ENCODE results near the gene PCSK6. TPM values are rescaled to one million over a fixed set of nuclear protein-coding genes. Genes with fewer than 3 reads are reported as not detected.
A peak's percentile ranks its signal among the peaks of the same experiment; 100 is the strongest.

The PCSK6 gene
- total and polyA plus RNA-seq, 9 donors, result 3.8 to 26.0 (median 13.0) TPM

DNA sequence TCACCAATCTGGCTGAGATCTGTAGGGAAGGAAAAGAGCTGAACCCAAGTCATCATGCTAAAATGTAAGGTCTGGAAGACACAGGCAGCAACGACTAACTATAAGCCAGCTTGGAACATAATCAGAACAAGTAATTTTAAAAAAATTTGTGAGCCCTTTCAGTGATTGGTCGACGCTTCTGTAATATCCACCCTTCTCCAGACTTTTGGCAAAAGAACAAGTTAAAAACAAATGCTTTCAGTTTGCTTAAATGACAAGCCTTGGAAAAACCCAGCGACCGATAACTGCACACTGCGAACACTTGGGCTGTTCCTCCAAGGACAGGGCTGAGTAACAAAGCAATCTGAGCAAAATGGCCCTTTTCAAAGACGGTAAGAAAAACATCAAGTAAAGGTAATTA lies 49.6 kb downstream of the PCSK6 start:
- Histone ChIP-seq H3K9me3 (no peaks in the 10 kb centered on the region), H3K36me3 (no peaks in the 10 kb centered on the region), H3K27me3 (no peaks in the 10 kb centered on the region), H3K27ac (peak overlapping the region in 1 of 2 donors; percentile 50), H3K4me1 (ENCODE audit: insufficient read depth) (peaks cover 14% of the 10 kb centered on the region), H3K4me3 (no peak overlapping the region)
- WGBS, 3 donors, result 9 to 14% (median 13%) methylated on average over 7 of the region's 7 CpGs
- TF ChIP-seq, protein P1, sequence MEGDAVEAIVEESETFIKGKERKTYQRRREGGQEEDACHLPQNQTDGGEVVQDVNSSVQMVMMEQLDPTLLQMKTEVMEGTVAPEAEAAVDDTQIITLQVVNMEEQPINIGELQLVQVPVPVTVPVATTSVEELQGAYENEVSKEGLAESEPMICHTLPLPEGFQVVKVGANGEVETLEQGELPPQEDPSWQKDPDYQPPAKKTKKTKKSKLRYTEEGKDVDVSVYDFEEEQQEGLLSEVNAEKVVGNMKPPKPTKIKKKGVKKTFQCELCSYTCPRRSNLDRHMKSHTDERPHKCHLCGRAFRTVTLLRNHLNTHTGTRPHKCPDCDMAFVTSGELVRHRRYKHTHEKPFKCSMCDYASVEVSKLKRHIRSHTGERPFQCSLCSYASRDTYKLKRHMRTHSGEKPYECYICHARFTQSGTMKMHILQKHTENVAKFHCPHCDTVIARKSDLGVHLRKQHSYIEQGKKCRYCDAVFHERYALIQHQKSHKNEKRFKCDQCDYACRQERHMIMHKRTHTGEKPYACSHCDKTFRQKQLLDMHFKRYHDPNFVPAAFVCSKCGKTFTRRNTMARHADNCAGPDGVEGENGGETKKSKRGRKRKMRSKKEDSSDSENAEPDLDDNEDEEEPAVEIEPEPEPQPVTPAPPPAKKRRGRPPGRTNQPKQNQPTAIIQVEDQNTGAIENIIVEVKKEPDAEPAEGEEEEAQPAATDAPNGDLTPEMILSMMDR (IDR thresholded peaks at IDR 0.05), result no peak
- no peak for TF ChIP-seq POLR2A (IDR thresholded peaks at IDR 0.05)
- no peak for TF ChIP-seq EP300 (IDR thresholded peaks at IDR 0.05)
- DNase-seq, result no peak
- intact Hi-C loops (cut with DNase I), result no loop called here

DNA sequence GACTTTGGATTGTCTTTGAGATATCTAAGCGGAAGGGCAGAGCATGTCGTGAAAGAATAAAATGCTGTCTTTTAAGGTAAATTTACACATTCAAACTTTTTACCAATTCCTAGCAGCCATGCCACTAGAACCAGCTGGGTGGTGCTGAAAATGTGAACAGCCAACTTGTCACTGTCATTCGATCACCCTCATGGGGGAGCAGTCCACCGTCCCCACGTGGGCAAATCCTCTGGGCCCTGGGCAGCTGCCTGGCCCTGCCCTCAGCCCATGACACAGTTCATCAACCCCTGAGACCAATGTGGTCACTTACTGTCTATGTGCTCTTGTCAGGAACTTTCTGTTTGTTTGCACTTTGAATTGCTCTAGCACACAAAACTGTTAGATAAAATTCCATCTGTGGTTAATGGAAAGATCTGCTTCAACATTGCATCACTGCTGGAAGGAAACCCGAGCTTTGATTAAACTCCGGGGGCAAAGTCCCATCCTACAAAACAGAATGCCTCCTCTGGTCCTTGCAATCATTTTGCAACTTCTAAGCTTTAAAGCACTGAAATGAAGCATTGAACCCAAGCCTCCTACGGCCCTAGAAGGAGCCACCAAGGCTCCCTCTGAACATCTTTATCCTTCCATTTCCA lies 50.1 kb downstream of the PCSK6 start:
- no peaks in the 10 kb centered on the region for H3K36me3 ChIP-seq
- intact Hi-C loops (cut with DNase I), result no loop called here
- DNase-seq, result no peak
- no peaks in the 10 kb centered on the region for H3K27me3 ChIP-seq
- WGBS, 3 donors, result 46 to 56% (median 46%) methylated on average over 8 of the region's 8 CpGs
- H3K9me3 ChIP-seq, result no peaks in the 10 kb centered on the region
- TF ChIP-seq, protein P1 (IDR thresholded peaks at IDR 0.05), result no peak
- TF ChIP-seq EP300 (IDR thresholded peaks at IDR 0.05) (no peak), POLR2A (IDR thresholded peaks at IDR 0.05) (no peak)
- no peak overlapping the region for H3K4me3 ChIP-seq
- H3K4me1 ChIP-seq (ENCODE audit: insufficient read depth), result peaks cover 14% of the 10 kb centered on the region
- peak overlapping the region in 1 of 2 donors; percentile 50 for H3K27ac ChIP-seq

DNA sequence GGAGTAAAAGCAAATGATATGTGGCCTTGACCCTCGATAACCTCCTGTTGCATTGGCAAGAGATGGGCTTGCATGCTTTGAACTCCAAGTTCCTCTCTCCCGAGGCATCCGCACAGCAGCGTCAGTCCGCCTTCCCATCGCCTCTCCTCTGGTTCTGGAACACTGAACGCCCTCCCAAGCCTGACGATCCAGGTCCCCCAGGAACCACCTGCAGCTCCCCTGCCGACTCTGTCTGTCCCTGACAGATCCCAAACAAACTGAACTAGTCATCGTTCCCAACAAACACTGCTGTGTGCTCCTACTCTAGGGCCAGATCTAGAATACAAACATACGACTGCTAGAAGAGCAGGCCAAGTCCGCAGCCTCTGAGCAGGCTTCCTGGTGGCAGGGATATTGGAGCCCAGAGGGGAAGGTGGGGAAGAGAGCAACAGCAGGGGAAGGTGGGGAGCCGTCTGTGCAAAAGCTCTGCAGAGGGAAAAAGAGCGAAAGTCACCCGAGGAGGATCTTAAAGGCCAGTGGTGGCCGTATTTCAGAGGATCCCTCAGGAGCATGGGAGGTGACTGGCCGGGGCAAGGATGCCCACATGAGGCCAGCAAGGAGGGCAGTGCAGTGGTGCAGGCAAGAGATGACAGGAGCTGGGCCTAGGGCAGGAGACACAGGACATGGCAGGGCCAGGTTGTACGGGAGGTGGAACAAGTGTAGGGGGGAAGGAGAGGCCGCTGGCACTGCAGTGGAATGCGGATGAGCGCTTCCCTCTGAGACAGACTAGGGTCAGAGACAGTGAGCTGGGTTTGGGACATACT lies 50.8 kb downstream of the PCSK6 start:
- TF ChIP-seq, protein P1 (IDR thresholded peaks at IDR 0.05), result no peak
- TF ChIP-seq EP300 (IDR thresholded peaks at IDR 0.05), result no peak
- TF ChIP-seq POLR2A (IDR thresholded peaks at IDR 0.05), result no peak
- Histone ChIP-seq H3K27me3 (no peaks in the 10 kb centered on the region), H3K4me3 (no peak overlapping the region), H3K36me3 (no peaks in the 10 kb centered on the region), H3K9me3 (no peaks in the 10 kb centered on the region), H3K27ac (peak overlapping the region in 1 of 2 donors; percentile 50), H3K4me1 (ENCODE audit: insufficient read depth) (peaks cover 14% of the 10 kb centered on the region)
- intact Hi-C loops (cut with DNase I), result no loop called here
- WGBS, 3 donors, result 52 to 59% (median 52%) methylated on average over 21 of the region's 21 CpGs
- peak in 3 of 5 donors; percentile 48 to 73 (median 71) for DNase-seq

DNA sequence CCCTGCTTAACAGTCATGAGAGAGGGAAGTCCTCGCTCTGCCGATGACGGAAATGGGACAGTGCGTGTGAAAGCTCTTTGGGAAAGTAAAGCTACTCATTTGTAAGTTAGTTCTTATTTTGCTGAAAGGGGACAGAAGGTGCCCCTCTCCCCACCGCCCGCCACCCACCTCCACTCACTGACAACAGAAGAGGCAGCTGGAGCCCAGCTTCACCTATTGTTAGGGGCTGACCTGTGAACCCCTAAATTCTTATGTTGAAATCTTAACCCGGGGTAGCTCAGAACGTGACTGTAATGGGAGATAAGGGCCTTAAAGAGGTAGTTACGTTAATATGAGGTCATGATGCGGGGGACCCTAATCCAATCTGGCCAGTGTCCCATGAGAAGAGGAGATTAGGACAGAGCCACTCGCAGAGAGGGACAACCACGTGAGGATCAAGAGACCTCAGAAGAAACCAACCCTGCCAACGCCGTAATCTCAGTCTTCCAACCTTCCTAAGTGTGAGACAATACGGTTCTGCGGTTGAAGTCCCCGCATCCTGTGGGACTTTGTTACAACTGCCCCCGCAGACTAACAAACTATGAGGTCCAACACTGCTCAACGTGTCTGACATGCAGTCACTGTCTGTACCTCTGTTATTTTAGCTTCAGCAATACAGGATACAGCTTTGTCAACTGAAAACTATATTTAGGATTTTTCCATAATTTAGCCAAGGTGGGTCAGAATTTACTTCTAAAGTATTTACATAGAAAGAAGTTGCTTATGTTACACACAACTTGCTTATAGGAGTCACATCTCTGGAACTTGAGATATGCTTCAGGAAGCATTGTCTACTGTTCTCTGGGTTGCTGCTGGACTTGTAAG lies 51.7 kb downstream of the PCSK6 start:
- H3K36me3 ChIP-seq, result no peaks in the 10 kb centered on the region
- H3K27me3 ChIP-seq, result no peaks in the 10 kb centered on the region
- 74 to 85% (median 76%) methylated on average over 19 of the region's 19 CpGs for WGBS, 3 donors
- peaks cover 14% of the 10 kb centered on the region for H3K4me1 ChIP-seq (ENCODE audit: insufficient read depth)
- intact Hi-C loops (cut with DNase I), result no loop called here
- H3K27ac ChIP-seq, result no peak overlapping the region
- TF ChIP-seq, protein P1 (IDR thresholded peaks at IDR 0.05), result no peak
- no peak for TF ChIP-seq POLR2A (IDR thresholded peaks at IDR 0.05)
- TF ChIP-seq EP300 (IDR thresholded peaks at IDR 0.05), result no peak
- no peak for DNase-seq
- H3K9me3 ChIP-seq, result no peaks in the 10 kb centered on the region
- H3K4me3 ChIP-seq, result no peak overlapping the region
